GM19239 (cell line): Measurements from ENCODE around the gene LRP1-AS.

Experiments used
- DNase-seq: peaks from one replicate; pipeline ENCODE4 v3.0.0; 2011; ENCODE audit warnings: low spot score; ENCODE audit not compliant: insufficient read length
- FAIRE-seq: peaks from 2 replicates; lab custom pipeline; 2011; peaks lifted over from hg19 to GRCh38; lab: Jason Lieb, UNC

Gene LRP1-AS

DNA sequence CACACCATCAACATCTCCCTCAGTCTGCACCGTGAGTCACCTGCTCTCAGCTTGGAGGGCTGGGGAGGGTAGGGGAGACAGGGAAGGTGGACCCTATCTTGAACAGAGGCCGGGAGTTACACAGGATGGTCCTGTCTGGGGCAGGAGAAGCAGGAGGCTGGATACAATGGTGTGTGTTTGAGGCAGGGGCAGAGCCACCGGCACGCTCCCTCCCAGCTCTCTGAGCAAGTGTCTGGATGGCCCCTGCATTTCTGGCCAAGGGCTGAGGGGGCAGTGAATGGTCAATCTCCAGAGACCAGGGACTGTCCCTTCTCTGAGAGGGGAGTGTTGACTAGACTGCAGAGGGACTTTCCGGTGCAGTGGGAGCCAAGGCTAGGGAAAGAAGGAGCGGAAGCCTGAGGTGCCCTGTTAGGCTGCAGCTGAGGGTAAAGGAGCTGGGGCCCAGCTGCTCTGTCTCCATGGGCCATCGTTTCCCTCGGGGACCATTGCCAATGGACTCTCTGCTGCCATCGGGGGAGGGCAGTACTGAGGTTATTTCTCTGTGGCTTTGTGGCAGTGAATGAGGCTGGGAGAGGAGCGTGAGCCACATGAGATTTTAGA, 1.9 kb downstream of the LRP1-AS start:
- DNase-seq = no peak
- FAIRE-seq = no peak

- FAIRE-seq (no peak), DNase-seq (no peak)
These were observed 4.0 kb downstream of the LRP1-AS start for GRCh38 chr12:57143454-57143853.

DNA sequence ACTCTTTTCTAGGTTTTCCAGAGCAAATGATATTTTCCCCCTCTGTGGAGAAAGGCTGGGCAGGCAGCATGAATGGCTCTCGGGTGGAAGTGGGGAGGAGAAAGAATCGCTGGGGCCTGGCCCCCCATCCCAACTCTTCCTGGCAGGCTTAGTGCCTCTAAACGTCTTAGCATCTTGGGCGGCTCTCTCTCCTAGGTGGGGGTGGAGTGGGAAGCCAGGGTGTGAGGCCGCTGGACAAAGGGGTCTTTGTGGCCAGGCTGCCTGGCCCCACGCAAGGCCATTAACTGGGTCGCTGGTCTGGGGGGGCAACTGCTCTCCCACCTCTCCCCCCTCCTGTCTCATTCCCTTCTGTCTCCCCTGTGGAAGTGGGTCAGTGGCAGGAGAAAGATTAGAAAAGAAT, 4.7 kb downstream of the LRP1-AS start:
- FAIRE-seq = no peak

DNA sequence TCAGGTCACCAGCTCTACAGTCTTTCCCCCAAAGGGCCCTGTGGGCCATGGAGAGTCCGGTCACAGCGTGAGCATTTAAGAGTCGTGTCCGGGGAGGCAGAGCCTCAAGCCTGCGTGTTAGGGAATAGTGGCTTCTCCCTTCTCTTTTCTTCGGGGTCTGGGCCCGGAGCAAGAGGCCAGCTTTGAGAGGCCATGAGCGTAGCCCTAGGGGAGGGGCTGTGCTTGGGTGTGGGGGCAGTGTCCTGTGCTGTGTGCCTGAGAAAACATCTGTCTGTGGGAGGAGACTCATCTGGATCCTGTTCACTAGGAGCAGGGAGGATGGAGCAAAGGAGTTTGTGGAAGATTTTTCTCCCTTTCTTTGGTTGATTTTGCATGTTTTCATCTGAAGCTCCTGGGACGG, 5.3 kb downstream of the LRP1-AS start:
- FAIRE-seq = no peak

More for the DNA sequence above, 4.7 kb downstream of the LRP1-AS start:
- DNase-seq = no peak

DNA sequence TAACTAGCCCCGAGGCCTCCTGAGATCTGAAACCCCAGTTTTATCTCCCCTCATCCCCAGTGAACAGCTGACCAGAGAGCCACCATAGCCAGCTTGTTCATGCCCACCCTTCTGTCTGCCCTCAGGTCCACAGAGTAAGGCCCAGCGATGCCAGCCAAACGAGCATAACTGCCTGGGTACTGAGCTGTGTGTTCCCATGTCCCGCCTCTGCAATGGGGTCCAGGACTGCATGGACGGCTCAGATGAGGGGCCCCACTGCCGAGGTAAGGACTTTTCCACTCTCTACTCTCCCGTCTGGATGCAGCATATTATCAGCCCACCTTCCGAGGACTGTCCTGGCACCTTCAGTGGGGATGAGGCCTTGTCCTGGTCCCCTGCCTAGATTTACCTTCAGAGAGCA, 6.2 kb downstream of the LRP1-AS start:
- no peak for DNase-seq
- FAIRE-seq = no peak

More for the DNA sequence above, 5.3 kb downstream of the LRP1-AS start:
- no peak for DNase-seq

DNA sequence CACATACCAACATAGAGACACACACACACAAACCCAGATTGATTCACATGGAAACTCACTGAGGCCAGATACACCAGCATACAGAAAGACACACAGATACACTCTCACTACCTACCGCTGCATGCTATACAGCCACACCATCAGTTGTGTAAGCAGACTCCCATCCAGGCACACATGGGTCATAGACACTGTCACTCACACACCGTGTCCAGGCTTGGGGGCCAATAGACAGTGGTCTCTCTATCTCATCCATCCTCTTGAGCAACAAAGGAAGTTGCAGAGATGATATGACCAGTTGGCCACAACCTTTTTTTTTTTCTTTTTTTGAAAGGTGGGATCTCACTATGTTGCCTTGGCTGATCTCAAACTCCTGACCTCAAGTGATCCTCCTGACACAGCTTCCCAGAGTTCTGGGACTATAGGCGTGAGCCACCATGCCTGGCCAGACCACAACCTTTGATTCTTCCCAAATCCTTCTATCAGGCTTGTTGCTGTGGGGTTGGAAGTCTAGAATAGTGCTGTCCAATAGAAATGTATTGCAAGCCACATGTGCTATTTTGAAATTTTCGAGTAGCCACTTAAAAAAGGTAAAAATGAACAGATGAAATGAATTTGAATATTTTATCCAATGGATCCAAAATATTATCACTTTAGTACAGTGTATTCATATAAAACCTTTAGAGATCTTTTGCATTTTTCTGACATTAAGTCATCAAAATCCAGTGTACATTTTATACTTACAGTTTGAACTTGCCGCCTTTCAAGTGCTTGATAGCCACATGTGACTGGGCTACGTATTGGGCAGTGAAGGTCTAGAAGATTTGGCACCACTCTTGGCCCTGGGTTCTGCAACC, 7.4 kb downstream of the LRP1-AS start:
- FAIRE-seq = no peak
- no peak for DNase-seq

DNA sequence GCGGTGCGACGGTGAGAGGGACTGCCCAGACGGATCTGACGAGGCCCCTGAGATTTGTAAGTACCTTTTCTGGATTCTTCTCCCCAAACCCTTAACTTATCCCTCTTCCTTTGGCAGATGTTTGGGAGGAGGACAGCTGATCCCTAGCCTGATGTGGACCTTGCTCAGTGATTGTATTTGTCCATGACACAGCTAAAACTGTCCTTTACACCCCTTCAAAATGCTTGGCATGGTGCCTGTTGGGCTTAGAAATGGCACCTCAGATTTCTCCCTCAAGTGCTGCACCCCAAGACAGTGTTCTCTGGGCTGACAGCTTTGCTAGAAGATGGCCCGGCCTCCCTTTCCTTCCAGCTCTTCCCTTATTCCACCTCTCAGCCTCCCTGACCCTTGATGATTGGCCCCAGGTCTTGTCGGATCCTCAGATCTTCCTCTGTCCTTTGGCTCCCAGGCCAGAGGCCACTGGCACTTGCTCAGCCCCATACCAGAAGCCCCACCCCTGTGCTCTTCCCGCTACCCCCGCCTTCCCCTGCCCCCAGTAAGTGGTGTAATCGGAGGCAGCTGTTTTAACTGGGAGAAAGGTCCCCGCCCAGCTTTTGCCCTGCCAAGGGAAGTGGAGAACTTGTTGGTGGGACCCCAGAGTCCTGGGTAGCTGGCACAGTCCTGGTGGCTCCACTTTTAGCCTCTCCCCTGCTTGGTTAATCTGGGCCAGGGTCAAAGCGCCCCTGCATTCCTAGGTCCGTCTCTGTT, 8.7 kb downstream of the LRP1-AS start:
- no peak for FAIRE-seq

GRCh38 chr12:57135527-57136326, 11.7 kb downstream of the LRP1-AS start:
- FAIRE-seq = no peak
- no peak for DNase-seq

More for the DNA sequence above, 8.7 kb downstream of the LRP1-AS start:
- no peak for DNase-seq

DNA sequence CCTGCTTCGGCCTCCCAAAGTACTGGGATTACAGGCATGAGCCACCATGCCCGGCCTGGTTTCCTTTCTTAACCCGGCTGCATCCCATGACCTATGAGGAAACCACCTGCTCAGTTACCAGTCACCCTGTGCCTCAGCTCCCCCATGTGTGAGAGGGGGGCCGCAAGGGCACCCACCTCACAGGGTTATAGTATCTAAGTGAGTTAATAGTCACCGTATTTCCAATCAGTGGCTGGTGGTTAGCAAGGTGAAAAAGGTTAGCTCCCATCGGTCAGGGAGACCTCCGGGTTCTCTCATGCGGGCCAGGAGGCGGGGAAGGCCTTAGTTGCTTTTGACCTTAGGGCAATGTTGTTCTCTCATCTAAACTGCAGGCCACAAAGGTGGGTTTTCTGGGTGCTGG, 12.5 kb downstream of the LRP1-AS start:
- FAIRE-seq = no peak
- DNase-seq = no peak

DNA sequence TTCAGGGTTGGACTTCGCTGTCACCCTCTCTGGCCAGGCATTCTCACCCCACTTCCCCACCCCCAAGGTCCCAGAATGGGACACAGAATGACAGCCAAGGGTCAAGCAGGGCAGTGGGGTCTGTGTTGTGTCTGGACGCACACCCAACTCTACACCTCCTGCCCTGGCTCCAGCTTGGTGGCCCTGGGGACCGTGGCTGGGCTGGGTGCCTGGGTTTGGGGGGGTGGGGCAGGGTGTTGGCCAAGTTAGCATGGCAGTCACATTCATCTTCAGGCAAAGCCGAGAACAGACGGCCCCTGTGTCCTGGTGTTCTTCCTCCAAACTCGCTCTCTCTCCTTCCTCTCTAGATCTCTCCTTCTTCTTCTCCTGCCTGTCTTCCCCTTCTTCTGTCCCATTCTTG, 13.5 kb downstream of the LRP1-AS start:
- FAIRE-seq (no peak), DNase-seq (no peak)

DNA sequence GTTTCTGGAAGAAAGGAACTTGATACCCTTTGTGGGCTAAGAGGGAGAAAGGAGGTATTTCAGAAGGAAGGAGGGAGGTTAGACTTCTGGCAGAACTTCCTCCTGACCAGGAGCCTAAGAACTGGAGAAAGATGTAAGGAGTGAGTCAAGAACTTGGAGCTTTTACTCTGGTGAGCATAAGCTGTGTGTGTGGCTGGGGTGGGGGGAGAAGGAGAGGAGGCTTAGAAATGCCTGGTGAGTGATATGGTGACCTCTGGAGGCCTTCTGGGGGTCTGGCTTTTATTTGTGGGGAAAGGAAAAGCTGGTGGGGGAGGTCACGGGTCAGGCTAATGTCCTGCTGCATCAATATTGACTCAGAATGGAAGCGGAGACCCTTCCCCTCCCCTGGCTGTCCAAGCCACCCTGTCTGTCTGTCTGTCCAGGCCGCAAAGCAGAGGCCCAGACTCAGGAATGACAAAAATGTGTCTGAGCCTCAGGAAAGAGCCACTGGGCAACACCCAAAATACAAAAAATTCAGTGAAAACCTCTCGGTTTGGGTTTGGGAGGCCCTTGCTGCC, 14.3 kb downstream of the LRP1-AS start:
- DNase-seq (no peak), FAIRE-seq (no peak)

GRCh38 chr12:57131896-57132744, 15.3 kb downstream of the LRP1-AS start:
- no peak for FAIRE-seq
- DNase-seq = no peak

DNA sequence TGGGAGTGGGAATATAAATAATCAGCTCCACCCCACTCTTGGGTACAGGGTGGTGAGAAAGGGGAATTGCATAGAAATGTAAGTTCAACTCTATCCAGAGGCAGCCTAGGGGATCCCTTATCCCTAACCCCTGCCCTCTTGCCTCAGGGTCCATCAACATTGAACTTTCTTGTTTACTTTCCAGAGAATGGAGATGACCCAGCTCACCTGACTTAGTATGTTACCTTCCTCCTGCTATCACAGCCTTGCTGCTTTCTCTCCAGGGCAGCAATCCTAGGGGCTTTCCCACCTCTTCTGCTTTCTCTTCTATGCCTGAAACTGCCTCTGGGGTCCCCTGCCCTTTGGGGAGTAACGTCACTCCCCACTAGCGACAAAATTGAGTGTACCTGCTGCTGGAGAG, 16.5 kb downstream of the LRP1-AS start:
- FAIRE-seq (no peak), DNase-seq (no peak)

- FAIRE-seq (no peak), DNase-seq (no peak)
These were observed 17.5 kb downstream of the LRP1-AS start for GRCh38 chr12:57129889-57130288.

- DNase-seq = no peak
- FAIRE-seq = no peak
These were observed 18.0 kb downstream of the LRP1-AS start for GRCh38 chr12:57129321-57129842.

DNA sequence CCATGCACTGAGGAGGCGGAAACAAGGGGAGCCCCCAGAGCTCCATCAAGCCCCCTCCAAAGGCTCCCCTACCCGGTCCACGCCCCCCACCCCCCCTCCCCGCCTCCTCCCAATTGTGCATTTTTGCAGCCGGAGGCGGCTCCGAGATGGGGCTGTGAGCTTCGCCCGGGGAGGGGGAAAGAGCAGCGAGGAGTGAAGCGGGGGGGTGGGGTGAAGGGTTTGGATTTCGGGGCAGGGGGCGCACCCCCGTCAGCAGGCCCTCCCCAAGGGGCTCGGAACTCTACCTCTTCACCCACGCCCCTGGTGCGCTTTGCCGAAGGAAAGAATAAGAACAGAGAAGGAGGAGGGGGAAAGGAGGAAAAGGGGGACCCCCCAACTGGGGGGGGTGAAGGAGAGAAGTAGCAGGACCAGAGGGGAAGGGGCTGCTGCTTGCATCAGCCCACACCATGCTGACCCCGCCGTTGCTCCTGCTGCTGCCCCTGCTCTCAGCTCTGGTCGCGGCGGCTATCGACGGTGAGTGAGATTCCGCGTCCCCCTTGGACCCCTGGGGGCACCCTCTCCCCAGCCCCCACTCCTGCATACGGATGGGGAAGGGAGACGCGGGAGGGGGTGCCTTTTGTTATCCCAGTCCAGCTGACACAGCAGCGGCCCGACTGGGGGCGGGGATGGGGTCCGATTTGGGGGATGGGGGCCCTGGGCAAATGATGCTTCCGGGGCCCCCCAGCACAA, 18.7 kb downstream of the LRP1-AS start:
- FAIRE-seq (no peak), DNase-seq (no peak)

GRCh38 chr12:57127726-57128518, 19.5 kb downstream of the LRP1-AS start, which contains the start of gene LRP1:
TSS of gene LRP1 (plus strand) at chr12:57128483. CDS start at chr12:57128965, 482 bp downstream.
- FAIRE-seq = peak; percentile 63
- peak; percentile 48 for DNase-seq
